ENCODE data around the gene PDAP1.

Gene PDAP1

DNA sequence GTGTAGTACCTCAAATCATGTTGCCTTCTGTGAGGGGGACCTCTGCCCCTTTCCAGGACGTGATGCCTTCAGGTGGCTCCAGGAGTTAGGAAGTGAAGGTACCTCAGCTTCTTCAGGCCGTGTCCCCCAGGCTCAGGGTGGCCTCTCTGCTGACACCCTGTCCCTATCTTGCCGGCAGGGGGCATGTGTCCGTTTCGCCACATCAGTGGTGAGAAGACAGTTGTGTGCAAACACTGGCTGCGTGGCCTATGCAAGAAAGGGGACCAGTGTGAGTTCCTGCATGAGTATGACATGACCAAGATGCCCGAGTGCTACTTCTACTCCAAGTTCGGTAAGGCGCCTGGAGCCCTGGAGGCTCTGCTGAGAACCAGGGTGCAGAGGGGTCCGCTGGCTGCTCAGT, 39.5 kb upstream of the PDAP1 start:
- H3K4me3 ChIP-seq (ENCODE audit: low read depth, low read length) = no peak overlapping the region
- peak; percentile 52 for DNase-seq (ENCODE audit: low read depth)
- TF ChIP-seq, protein P1, sequence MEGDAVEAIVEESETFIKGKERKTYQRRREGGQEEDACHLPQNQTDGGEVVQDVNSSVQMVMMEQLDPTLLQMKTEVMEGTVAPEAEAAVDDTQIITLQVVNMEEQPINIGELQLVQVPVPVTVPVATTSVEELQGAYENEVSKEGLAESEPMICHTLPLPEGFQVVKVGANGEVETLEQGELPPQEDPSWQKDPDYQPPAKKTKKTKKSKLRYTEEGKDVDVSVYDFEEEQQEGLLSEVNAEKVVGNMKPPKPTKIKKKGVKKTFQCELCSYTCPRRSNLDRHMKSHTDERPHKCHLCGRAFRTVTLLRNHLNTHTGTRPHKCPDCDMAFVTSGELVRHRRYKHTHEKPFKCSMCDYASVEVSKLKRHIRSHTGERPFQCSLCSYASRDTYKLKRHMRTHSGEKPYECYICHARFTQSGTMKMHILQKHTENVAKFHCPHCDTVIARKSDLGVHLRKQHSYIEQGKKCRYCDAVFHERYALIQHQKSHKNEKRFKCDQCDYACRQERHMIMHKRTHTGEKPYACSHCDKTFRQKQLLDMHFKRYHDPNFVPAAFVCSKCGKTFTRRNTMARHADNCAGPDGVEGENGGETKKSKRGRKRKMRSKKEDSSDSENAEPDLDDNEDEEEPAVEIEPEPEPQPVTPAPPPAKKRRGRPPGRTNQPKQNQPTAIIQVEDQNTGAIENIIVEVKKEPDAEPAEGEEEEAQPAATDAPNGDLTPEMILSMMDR (IDR thresholded peaks at IDR 0.05; ENCODE audit: low read depth, low read length) = peak; percentile 33
- TF ChIP-seq MYC (IDR thresholded peaks at IDR 0.05; ENCODE audit: low read depth, low read length) = no peak

DNA sequence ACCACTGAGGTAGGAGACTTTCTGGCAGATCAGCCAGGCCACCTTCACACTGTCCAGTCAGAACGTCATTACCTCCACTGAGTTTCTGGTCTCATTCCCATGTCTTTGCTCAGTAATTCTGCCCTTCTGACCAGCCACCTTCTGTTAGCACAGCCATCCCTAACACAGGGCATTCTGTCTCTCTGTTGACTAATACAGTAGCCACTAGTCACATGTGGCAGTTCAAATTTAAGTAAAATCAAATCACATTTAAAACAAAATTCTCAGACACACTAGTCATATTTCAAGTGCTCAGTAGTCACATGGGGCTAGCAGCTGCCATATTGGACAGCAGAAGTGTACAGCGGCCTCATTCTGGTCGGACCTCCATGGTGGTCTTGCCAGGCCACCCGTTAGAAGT, 37.7 kb upstream of the PDAP1 start:
- TF ChIP-seq POLR2A (IDR thresholded peaks at IDR 0.05; ENCODE audit: extremely low read depth, insufficient read length) (no peak), MYC (IDR thresholded peaks at IDR 0.05; ENCODE audit: low read depth, low read length) (no peak)
- TF ChIP-seq, protein P1 (IDR thresholded peaks at IDR 0.05; ENCODE audit: low read depth, low read length) = no peak
- TF ChIP-seq, protein P2, sequence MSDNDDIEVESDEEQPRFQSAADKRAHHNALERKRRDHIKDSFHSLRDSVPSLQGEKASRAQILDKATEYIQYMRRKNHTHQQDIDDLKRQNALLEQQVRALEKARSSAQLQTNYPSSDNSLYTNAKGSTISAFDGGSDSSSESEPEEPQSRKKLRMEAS (IDR thresholded peaks at IDR 0.05; ENCODE audit: low read depth, low read length) = no peak
- no peak overlapping the region for H3K4me3 ChIP-seq (ENCODE audit: low read depth, low read length)
- no peak for DNase-seq (ENCODE audit: low read depth)

DNA sequence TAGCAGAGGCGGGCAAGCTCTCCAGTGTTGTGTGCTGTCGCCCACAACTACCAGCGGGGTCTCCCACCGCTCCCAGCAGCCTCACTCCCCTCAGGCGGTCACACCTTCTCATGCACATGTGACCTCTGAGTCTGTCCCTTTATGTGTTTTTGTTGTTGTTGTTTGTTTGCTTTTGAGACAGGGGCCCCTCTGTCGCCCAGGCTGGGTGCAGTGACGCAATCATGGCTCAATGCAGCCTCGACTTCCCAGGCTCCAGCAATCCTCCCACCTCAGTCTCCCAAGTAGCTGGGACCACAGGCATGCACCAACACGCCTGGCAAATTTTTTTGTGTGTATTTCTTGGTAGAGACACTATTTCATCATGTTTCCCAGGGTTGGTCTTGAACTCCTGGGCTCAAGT, 31.8 kb upstream of the PDAP1 start:
- peak overlapping the region; percentile 67 for H3K4me3 ChIP-seq (ENCODE audit: low read depth, low read length)
- no peak for DNase-seq (ENCODE audit: low read depth)
- TF ChIP-seq, protein P2 (IDR thresholded peaks at IDR 0.05; ENCODE audit: low read depth, low read length) = no peak
- no peak for TF ChIP-seq MYC (IDR thresholded peaks at IDR 0.05; ENCODE audit: low read depth, low read length)
- TF ChIP-seq, protein P1 (IDR thresholded peaks at IDR 0.05; ENCODE audit: low read depth, low read length) = no peak
- no peak for TF ChIP-seq POLR2A (IDR thresholded peaks at IDR 0.05; ENCODE audit: extremely low read depth, insufficient read length)

DNA sequence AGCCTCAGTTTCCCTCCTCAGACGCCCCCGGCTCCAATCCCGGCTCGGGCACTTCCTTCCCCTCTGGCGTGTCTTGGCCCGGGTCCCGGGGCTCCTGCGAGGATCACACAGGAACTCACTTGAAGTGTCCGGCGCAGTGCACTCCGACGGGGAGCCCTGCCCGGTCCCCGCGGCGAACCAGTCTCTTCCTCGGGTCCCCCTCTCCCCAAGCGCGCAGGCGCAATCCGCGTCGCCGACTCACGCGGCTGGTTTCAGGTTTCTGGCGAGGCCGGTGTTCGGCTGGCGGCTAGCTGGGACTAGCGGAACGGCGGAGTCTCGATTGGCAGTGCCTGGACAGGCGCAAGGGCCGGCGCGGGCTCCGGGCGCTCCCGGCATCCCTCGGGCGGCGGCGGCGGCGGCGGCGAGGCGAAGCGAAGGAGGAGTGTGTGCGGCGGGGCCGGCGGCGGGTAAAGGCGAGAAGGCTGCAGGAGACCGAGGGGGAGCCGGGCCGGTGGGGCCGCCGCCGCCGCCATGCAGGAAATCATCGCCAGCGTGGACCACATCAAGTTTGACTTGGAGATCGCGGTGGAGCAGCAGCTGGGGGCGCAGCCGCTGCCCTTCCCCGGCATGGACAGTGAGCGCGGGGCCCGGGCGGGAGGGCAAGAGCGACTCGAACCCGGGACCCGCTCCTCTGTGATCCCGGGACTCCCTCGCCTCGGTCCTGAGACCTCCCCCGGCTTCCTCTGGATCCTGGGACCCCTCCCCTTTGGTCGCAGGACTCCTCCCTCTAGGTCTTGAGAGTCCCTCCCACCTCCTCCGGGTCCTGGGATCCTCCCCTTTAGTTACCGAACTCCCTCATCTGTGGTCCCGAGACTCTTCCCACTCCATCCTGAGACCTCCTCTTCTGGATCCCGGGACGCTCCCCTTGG, 30.4 kb upstream of the PDAP1 start, which contains the start of the genes CPSF4 and PTCD1:
TSS of gene CPSF4 (plus strand) at position 371 of the 908 bp plus-strand sequence. CDS start at position 511, 140 bp downstream.
TSS of gene PTCD1 (minus strand) at position 226 of the 908 bp plus-strand sequence. CDS start 3,556 bp downstream, outside the sequence.
- TF ChIP-seq, protein P1 (IDR thresholded peaks at IDR 0.05; ENCODE audit: low read depth, low read length) = no peak
- TF ChIP-seq POLR2A (IDR thresholded peaks at IDR 0.05; ENCODE audit: extremely low read depth, insufficient read length) (peak; percentile 94), MYC (IDR thresholded peaks at IDR 0.05; ENCODE audit: low read depth, low read length) (peak; percentile 99)
- TF ChIP-seq, protein P2 (IDR thresholded peaks at IDR 0.05; ENCODE audit: low read depth, low read length) = peak; percentile 94
- peak within 1 kb of the TSS; percentile 67 for H3K4me3 ChIP-seq (ENCODE audit: low read depth, low read length)
- DNase-seq (ENCODE audit: low read depth) = peak; percentile 99

DNA sequence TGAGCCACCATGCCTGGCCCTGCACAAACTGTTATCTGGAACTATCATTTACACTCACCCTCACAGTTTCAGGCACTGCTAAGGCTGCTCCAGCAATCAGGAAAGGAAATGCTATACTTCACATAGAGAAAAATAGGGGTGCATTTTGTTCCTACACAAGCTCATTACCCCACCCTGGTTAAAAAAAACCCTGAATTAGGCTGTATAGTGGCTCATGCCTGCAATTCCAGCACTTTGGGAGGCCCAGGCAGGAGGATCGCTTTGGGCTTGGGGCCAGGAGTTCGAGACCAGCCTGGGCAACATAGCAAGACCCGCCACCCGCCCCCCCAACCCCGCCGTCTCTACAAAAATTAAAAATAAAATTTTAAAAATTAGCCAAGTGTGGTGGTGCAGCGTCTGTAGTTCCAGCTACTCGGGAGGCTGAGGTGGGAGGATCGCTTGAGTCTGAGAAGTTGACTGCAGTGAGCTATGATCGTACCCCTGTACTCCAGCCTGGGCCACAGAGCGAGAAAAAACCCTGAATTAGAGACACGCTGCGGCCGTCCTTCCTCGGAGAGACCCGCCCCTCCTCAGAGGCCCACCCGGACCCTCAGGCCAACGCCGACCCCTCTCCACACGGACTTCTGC, 29.7 kb upstream of the PDAP1 start:
- no peak for DNase-seq (ENCODE audit: low read depth)
- TF ChIP-seq, protein P1 (IDR thresholded peaks at IDR 0.05; ENCODE audit: low read depth, low read length) = no peak
- no peak for TF ChIP-seq POLR2A (IDR thresholded peaks at IDR 0.05; ENCODE audit: extremely low read depth, insufficient read length)
- TF ChIP-seq, protein P2 (IDR thresholded peaks at IDR 0.05; ENCODE audit: low read depth, low read length) = no peak
- no peak for TF ChIP-seq MYC (IDR thresholded peaks at IDR 0.05; ENCODE audit: low read depth, low read length)
- H3K4me3 ChIP-seq (ENCODE audit: low read depth, low read length) = peak overlapping the region; percentile 67
